K562 (cell line): ENCODE results near the gene NPFF. TPM values are rescaled to one million over a fixed set of nuclear protein-coding genes. Genes with fewer than 3 reads are reported as not detected.
A peak's percentile ranks its signal among the peaks of the same experiment; 100 is the strongest.

Experiments used
- ATAC-seq: fragments of 200-7000 bp; cut with Tn5 transposase; 3 replicates; pipeline ENCODE4 v1.9.1; 2020; ENCODE audit warnings: moderate library complexity
- BruUV-seq: library from RNA; stranded (reverse); fragments of 400-500 nt; replicated peaks from 2 replicates; lab custom pipeline; 2021; lab: Mats Ljungman, UMichigan
- CTCF ChIA-PET: fragments of 300-600 bp; formaldehyde crosslinking; extraction: SDS; loops from one replicate; lab custom pipeline; 2021; ENCODE audit warnings: low intra/inter-chr PET ratio; lab: Yijun Ruan, JAX
- POLR2A ChIA-PET: fragments of 300-600, 350-650 bp; sonication (Branson Sonifier 250); formaldehyde crosslinking; extraction: SDS; loops from one replicate; lab custom pipeline; 2021; ENCODE audit warnings: antibody characterized with exemption, inconsistent platforms; lab: Yijun Ruan, JAX
- DNase-seq, 4 experiments: peaks; one replicate each; pipeline versions ENCODE4 v3.0.0 to v3.0.0-alpha.2; 2011 to 2018; ENCODE audit warnings: low spot score in 3 of 4, mixed read lengths in 3 of 4; ENCODE audit errors: extremely low read depth in 1 of 4
- FAIRE-seq: peaks from 2 replicates; lab custom pipeline; 2011; peaks lifted over from hg19 to GRCh38; lab: Jason Lieb, UNC
- H2AFZ ChIP-seq: 2 replicates; pipeline ENCODE4 v1.6.0; 2011; ENCODE audit warnings: low read depth, low read length, control low read depth, inconsistent platforms
- H3K27ac ChIP-seq: fragments of 200-600 bp; 3 replicates; pipeline ENCODE4 v1.8.0; 2011; ENCODE audit warnings: low read depth, mild to moderate bottlenecking, control low read depth, inconsistent platforms, low read length, moderate library complexity, mixed read lengths; ENCODE audit errors: extremely low read depth
- H3K27me3 ChIP-seq, 2 experiments: fragments of 300-600 bp in 1 of 2; 2 replicates in 1 of 2; 3 replicates in 1 of 2; pipeline versions ENCODE4 v1.6.0 to v1.8.0; 2011; ENCODE audit warnings: inconsistent platforms in 2 of 2, low read length in 2 of 2, mild to moderate bottlenecking in 1 of 2, mixed read lengths in 1 of 2, moderate library complexity in 1 of 2; ENCODE audit not compliant: control insufficient read depth in 2 of 2, insufficient read depth in 2 of 2
- H3K36me3 ChIP-seq: fragments of 300-600 bp; 3 replicates; pipeline ENCODE4 v1.8.0; 2011; ENCODE audit warnings: mild to moderate bottlenecking, low read length, inconsistent platforms; ENCODE audit not compliant: control insufficient read depth, insufficient read depth
- H3K4me1 ChIP-seq, 2 experiments: fragments of 200-600 bp in 1 of 2; replicated peaks in 1 of 2; 2 replicates in 1 of 2; 3 replicates in 1 of 2; pipeline versions ENCODE4 v1.5.1 to v1.8.0; 2011; ENCODE audit warnings: inconsistent platforms in 2 of 2, low read length in 2 of 2, mild to moderate bottlenecking in 1 of 2, mixed read lengths in 1 of 2, moderate library complexity in 1 of 2; ENCODE audit not compliant: control insufficient read depth in 2 of 2, insufficient read depth in 2 of 2
- H3K4me2 ChIP-seq: 2 replicates; pipeline ENCODE4 v1.6.1; 2011; ENCODE audit warnings: low read length, control low read depth, inconsistent platforms, mixed read lengths; ENCODE audit not compliant: insufficient read depth
- H3K4me3 ChIP-seq: fragments of 200-600 bp; sonication (generic), shearing (Covaris generic); 2 replicates; pipeline ENCODE4 v1.5.1; 2016; ENCODE audit warnings: control low read depth, inconsistent platforms
- H3K79me2 ChIP-seq: fragments of 200-600 bp; 3 replicates; pipeline ENCODE4 v1.8.0; 2011; ENCODE audit warnings: low read length, inconsistent platforms; ENCODE audit not compliant: control insufficient read depth, insufficient read depth
- H3K9ac ChIP-seq, 2 experiments: 2 replicates each; pipeline versions ENCODE4 v1.6.0 to v1.6.1; 2011; ENCODE audit warnings: low read depth in 2 of 2, low read length in 2 of 2, control low read depth in 1 of 2, inconsistent platforms in 1 of 2, mild to moderate bottlenecking in 1 of 2, mixed read lengths in 1 of 2; ENCODE audit not compliant: insufficient read depth in 1 of 2
- H3K9me1 ChIP-seq: one replicate; pipeline ENCODE4 v1.6.0; 2011; ENCODE audit warnings: inconsistent platforms, mild to moderate bottlenecking, low read length, moderate library complexity; ENCODE audit not compliant: control insufficient read depth, insufficient read depth
- H3K9me3 ChIP-seq: replicated peaks from 2 replicates; pipeline ENCODE4 v1.5.1; 2011; ENCODE audit warnings: low read depth, low read length, inconsistent platforms; ENCODE audit not compliant: control insufficient read depth, insufficient read depth
- H4K20me1 ChIP-seq: replicated peaks from 2 replicates; pipeline ENCODE4 v1.6.1; 2011; ENCODE audit warnings: low read length, inconsistent platforms, mixed read lengths; ENCODE audit not compliant: control insufficient read depth, insufficient read depth
- CHD4 ChIP-seq: fragments of 200-600 bp; sonication (generic); IDR thresholded peaks from 3 replicates; pipeline ENCODE4 v1.6.1; 2012; ENCODE audit warnings: low read depth, mild to moderate bottlenecking, mixed read lengths, low read length, inconsistent platforms; ENCODE audit not compliant: insufficient read depth, insufficient replicate concordance, poor library complexity, severe bottlenecking
- EHMT2 ChIP-seq: fragments of 450-650 bp; IDR thresholded peaks from 2 replicates; pipeline ENCODE4 v1.6.1; 2018; ENCODE audit warnings: antibody characterized with exemption
- EP400 ChIP-seq: fragments of 450-650 bp; IDR thresholded peaks from 2 replicates; pipeline ENCODE4 v1.6.1; 2017; ENCODE audit warnings: antibody characterized with exemption, mild to moderate bottlenecking, moderate library complexity
- FOXJ2 ChIP-seq: fragments of 200-800 bp; sonication (Bioruptor generic); IDR thresholded peaks from 2 replicates; pipeline ENCODE4 v1.6.1; 2016; ENCODE audit warnings: missing genetic modification characterization, missing compliant biosample characterization
- MITF ChIP-seq: IDR thresholded peaks from 2 replicates; pipeline ENCODE4 v1.6.1; 2014; ENCODE audit warnings: antibody characterized with exemption
- NONO ChIP-seq, 2 experiments: fragments of 200-400 bp in 1 of 2; fragments of 450-650 bp in 1 of 2; formaldehyde crosslinking in 1 of 2; IDR thresholded peaks; 2 replicates each; pipeline ENCODE4 v1.6.1; 2017; ENCODE audit warnings: low read depth in 2 of 2, mild to moderate bottlenecking in 2 of 2, moderate library complexity in 2 of 2, low read length in 1 of 2
- NRF1 ChIP-seq, 2 experiments: fragments of 450-650 bp; IDR thresholded peaks in 1 of 2; conservative IDR thresholded peaks in 1 of 2; 2 replicates each; pipeline ENCODE4 v1.6.1; 2014; ENCODE audit warnings: mild to moderate bottlenecking in 2 of 2
- POLR2A ChIP-seq: fragments of 450-650 bp; conservative IDR thresholded peaks from 2 replicates; pipeline ENCODE4 v1.6.1; 2016
- TEAD2 ChIP-seq: fragments of 450-650 bp; IDR thresholded peaks from 2 replicates; pipeline ENCODE4 v1.6.1; 2016; ENCODE audit warnings: missing genetic modification characterization, control low read depth, missing compliant biosample characterization
- ZKSCAN1 ChIP-seq: fragments of 150-350 bp; IDR thresholded peaks from 2 replicates; pipeline ENCODE4 v1.6.1; 2016; ENCODE audit warnings: low read depth, low read length
- ZNF583 ChIP-seq: fragments of 250-450 bp; sonication (Bioruptor Pico); IDR thresholded peaks from 2 replicates; pipeline ENCODE4 v1.4.0; 2020
- WGBS: fragments of 100-300 bp; shearing (Covaris generic); methylation state at CpG from one replicate; pipeline ENCODE4 v1.1.6; 2016; ENCODE audit warnings: low coverage, mixed read lengths; ENCODE audit not compliant: insufficient coverage; ENCODE audit errors: missing lambda C conversion rate; 5-methylcytosine and 5-hydroxymethylcytosine counted together
- in situ Hi-C: fragments of 300-500 bp; cut with MboI; formaldehyde crosslinking; loops from 4 replicates; pipeline ENCODE4 v1.15.0; 2018; ENCODE audit warnings: inconsistent platforms, mixed read lengths
- intact Hi-C: fragments of 100-400 bp; cut with micrococcal nuclease; formaldehyde crosslinking; loops from 2 replicates; pipeline ENCODE4 v1.14.2; 2022
- polyA plus RNA-seq, 8 experiments: library from polyadenylated mRNA; depleted of rRNA in 4 of 8; stranded (reverse) in 5 of 8; unstranded in 3 of 8; fragments of >200 nt; fragmentation: Nextera tagmentation in 2 of 8; fragmentation: Illumina TruSeq in 1 of 8; extraction: Ambion mirVana in 2 of 8; extraction: Trizol in 1 of 8; gene quantifications; 2 replicates each; pipeline versions ENCODE4 v1.2.1 to v1.2.3, GENCODE V29; 2011 to 2014; ENCODE audit warnings: inconsistent platforms in 1 of 8, missing spikeins in 1 of 8
- total RNA-seq, 7 experiments: library from RNA; depleted of rRNA in 6 of 7; stranded (reverse); fragments of >200 nt in 6 of 7; fragmentation: Illumina TruSeq in 2 of 7; extraction: Trizol in 2 of 7; gene quantifications; 2 replicates each; pipeline versions ENCODE4 v1.2.1 to v1.2.3, GENCODE V29; 2011 to 2021; ENCODE audit warnings: low replicate concordance in 1 of 7

NPFF gene
- total and polyA plus RNA-seq, 9 of the 15 experiments (the other 6 are each of a cell fraction or from before 2014, with no cell fraction given), result 0.15 to 1.2 (median 0.55) TPM; not detected in 6

GRCh38 chr12:53492830-53493609, 14.3 kb downstream of the NPFF start (continued):
- no peak for TF ChIP-seq CHD4
- TF ChIP-seq POLR2A, result peak; percentile 69
- 0 out of 4 replicates have a peak, but pooled peaks of 1 of the 2 experiments have one; percentile 37 for TF ChIP-seq NONO (IDR thresholded peaks at IDR 0.05; ENCODE audit: low read depth in 2 of 2, low read length in 1 of 2)
- peak; percentile 78 for TF ChIP-seq FOXJ2
- peak; percentile 37; the same call in 1 of the 2 replicates for TF ChIP-seq EP400

- peaks cover 27 to 40% of the 10 kb centered on the region in 2 experiments; a peak in 4 of 5 replicates for H3K4me1 ChIP-seq
- no peak for ATAC-seq
- peak overlapping the region; percentile 86; the same call in 1 of the 2 replicates for H2AFZ ChIP-seq
- no peaks in the 10 kb centered on the region for H4K20me1 ChIP-seq
- peak overlapping the region; percentile 56; the same call in 1 of the 3 replicates for H3K27ac ChIP-seq
- in situ Hi-C loops, result no loop called here
- peak overlapping the region; percentile 79 for H3K4me2 ChIP-seq
- WGBS, result 92% methylated on average over 17 of the region's 20 CpGs
- CTCF ChIA-PET, result no interaction called here
- 0 out of 2 replicates have a peak overlapping the region, but pooled peaks have one; percentile 47 for H3K4me3 ChIP-seq
- H3K9ac ChIP-seq, result peak overlapping the region in 1 of 2 experiments; percentile 78; a peak in 2 of 4 replicates
- intact Hi-C loops, result no loop called here
- no peak for TF ChIP-seq TEAD2 (tag)
- TF ChIP-seq ZNF583 (CRISPR knock-in tag), result no peak
- no peak for TF ChIP-seq EHMT2
- peak; percentile 47 to 56; a peak in 3 of 4 replicates for TF ChIP-seq NRF1 (conservative IDR thresholded peaks at IDR 0.05 in 1 of 2, IDR thresholded peaks at IDR 0.05 in 1 of 2)
- TF ChIP-seq MITF, result no peak
- peak; percentile 50; the same call in 1 of the 2 replicates for TF ChIP-seq ZKSCAN1
- BruUV-seq, result no TSS peak
- no peaks in the 10 kb centered on the region for H3K9me3 ChIP-seq
- no peak for DNase-seq
- no peaks in the 10 kb centered on the region for H3K9me1 ChIP-seq
- POLR2A ChIA-PET, result interaction anchor here (0.5 to 2.0 kb wide), 9 partner anchors 9 to 63 kb away, joined by 3 to 13 read pairs (median 4); partner anchors contain the start of gene TARBP2
- H3K79me2 ChIP-seq, result no peaks in the 10 kb centered on the region
- no peak for FAIRE-seq
- peaks cover 7% of the 10 kb centered on the region; the same call in 2 of the 3 replicates for H3K36me3 ChIP-seq
- no peaks in the 10 kb centered on the region for H3K27me3 ChIP-seq
Measured at GRCh38 chr12:53492188-53492587, 15.1 kb downstream of the NPFF start.
